GM12878 (cell line): Measurements from ENCODE around the gene FCGR3A. TPM values are rescaled to one million over a fixed set of nuclear protein-coding genes. Genes with fewer than 3 reads are reported as not detected.
A peak's percentile ranks its signal among the peaks of the same experiment; 100 is the strongest.
"Not testable (repeated sequence)": the region's sequence is repeated elsewhere in the genome, so short reads cannot be mapped to it uniquely, and the experiment has no call there.

Experiments
- ATAC-seq: fragments of 200-7000 bp; cut with Tn5 transposase; 3 replicates; pipeline ENCODE4 v1.9.1; 2020; ENCODE audit warnings: mild to moderate bottlenecking, moderate library complexity
- BruUV-seq: library from RNA; stranded (reverse); fragments of 400-500 nt; replicated peaks from 2 replicates; lab custom pipeline; 2021; lab: Mats Ljungman, UMichigan
- CTCF ChIA-PET: fragments of 300-600 bp; sonication (Branson Sonifier 250); formaldehyde crosslinking; extraction: SDS; loops from one replicate; lab custom pipeline; 2021; ENCODE audit warnings: inconsistent platforms; lab: Yijun Ruan, JAX
- POLR2A ChIA-PET: fragments of 350-600 bp; formaldehyde crosslinking; extraction: SDS; loops from one replicate; lab custom pipeline; 2021; ENCODE audit warnings: inconsistent platforms; lab: Charles Lee
- RAD21 ChIA-PET: fragments of 300-600 bp; sonication (Branson Sonifier 250); formaldehyde crosslinking; loops from one replicate; lab custom pipeline; 2023; ENCODE audit warnings: antibody characterized with exemption; ENCODE audit not compliant: unreplicated experiment; lab: Charles Lee
- SMC1A ChIA-PET: fragments of 300-600 bp; sonication (Branson Sonifier 250); formaldehyde crosslinking; loops from one replicate; lab custom pipeline; 2023; ENCODE audit not compliant: unreplicated experiment, uncharacterized antibody; lab: Charles Lee
- DNase-seq: peaks from one replicate; pipeline ENCODE4 v3.0.0-alpha.2; 2011; ENCODE audit warnings: low read depth, low spot score
- FAIRE-seq: peaks from 3 replicates; lab custom pipeline; 2011; peaks lifted over from hg19 to GRCh38; lab: Jason Lieb, UNC
- H2AFZ ChIP-seq: 2 replicates; pipeline ENCODE4 v1.6.0; 2011; ENCODE audit warnings: low read depth, low read length, control low read depth; ENCODE audit not compliant: control insufficient read depth
- H3K27ac ChIP-seq: 2 replicates; pipeline ENCODE4 v1.5.1; 2011; ENCODE audit warnings: control low read depth; ENCODE audit not compliant: control insufficient read depth, insufficient read depth
- H3K27me3 ChIP-seq, 2 experiments: replicated peaks in 1 of 2; 2 replicates each; pipeline versions ENCODE4 v1.6.0 to v1.6.1; 2011; ENCODE audit warnings: low read length in 1 of 2; ENCODE audit not compliant: control insufficient read depth in 2 of 2, insufficient read depth in 2 of 2
- H3K36me3 ChIP-seq, 2 experiments: 2 replicates each; pipeline ENCODE4 v1.5.1; 2011; ENCODE audit warnings: low read length in 1 of 2; ENCODE audit not compliant: control insufficient read depth in 2 of 2, insufficient read depth in 2 of 2
- H3K4me1 ChIP-seq: 2 replicates; pipeline ENCODE4 v1.6.1; 2011; ENCODE audit warnings: mild to moderate bottlenecking, low read length, moderate library complexity, mixed read lengths; ENCODE audit not compliant: control insufficient read depth, insufficient read depth
- H3K4me2 ChIP-seq: 2 replicates; pipeline ENCODE4 v1.6.0; 2011; ENCODE audit warnings: control low read depth; ENCODE audit not compliant: control insufficient read depth, insufficient read depth
- H3K4me3 ChIP-seq: fragments of 200-600 bp; sonication (generic); 2 replicates; pipeline ENCODE4 v1.5.1; 2016
- H3K79me2 ChIP-seq: 2 replicates; pipeline ENCODE4 v1.6.0; 2011; ENCODE audit warnings: low read length; ENCODE audit not compliant: control insufficient read depth, insufficient read depth
- H3K9ac ChIP-seq: 2 replicates; pipeline ENCODE4 v1.8.0; 2011; ENCODE audit warnings: low read length, control low read depth, mixed read lengths; ENCODE audit not compliant: control insufficient read depth, insufficient read depth
- H3K9me3 ChIP-seq: replicated peaks from 3 replicates; pipeline ENCODE4 v1.5.1; 2011; ENCODE audit warnings: mild to moderate bottlenecking, low read length; ENCODE audit not compliant: control insufficient read depth, insufficient read depth
- H4K20me1 ChIP-seq: 2 replicates; pipeline ENCODE4 v1.6.0; 2011; ENCODE audit not compliant: control insufficient read depth, insufficient read depth
- ATF2 ChIP-seq: IDR thresholded peaks from 2 replicates; pipeline ENCODE4 v1.6.1; 2012; ENCODE audit warnings: low read length, inconsistent platforms
- BCL11A ChIP-seq: IDR thresholded peaks from 2 replicates; pipeline ENCODE4 v1.6.1; 2011; ENCODE audit warnings: low read depth, low read length
- BHLHE40 ChIP-seq, 2 experiments: fragments of 450-650 bp in 1 of 2; IDR thresholded peaks; 2 replicates each; pipeline ENCODE4 v1.6.1; 2011 to 2017; ENCODE audit warnings: low read depth in 2 of 2, borderline replicate concordance in 1 of 2, improper control_type of control experiment in 1 of 2, low read length in 1 of 2, mild to moderate bottlenecking in 1 of 2
- CBFB ChIP-seq: IDR thresholded peaks from 2 replicates; pipeline ENCODE4 v1.6.1; 2016; ENCODE audit warnings: antibody characterized with exemption, low read depth
- CEBPB ChIP-seq, 2 experiments: fragments of 150-350 bp in 1 of 2; IDR thresholded peaks; 2 replicates each; pipeline ENCODE4 v1.6.1; 2012 to 2014; ENCODE audit warnings: low read depth in 2 of 2, low read length in 2 of 2, borderline replicate concordance in 1 of 2, inconsistent platforms in 1 of 2
- DPF2 ChIP-seq: fragments of 450-650 bp; IDR thresholded peaks from 2 replicates; pipeline ENCODE4 v1.6.1; 2017; ENCODE audit warnings: mild to moderate bottlenecking
- EED ChIP-seq: sonication (generic); IDR thresholded peaks from 2 replicates; pipeline ENCODE4 v1.6.1; 2016; ENCODE audit warnings: antibody characterized with exemption, low read depth
- GATAD2B ChIP-seq: fragments of 450-650 bp; conservative IDR thresholded peaks from 2 replicates; pipeline ENCODE4 v1.6.1; 2017; ENCODE audit warnings: low read depth, mild to moderate bottlenecking, moderate library complexity
- IKZF2 ChIP-seq, 2 experiments: fragments of 450-650 bp; IDR thresholded peaks; 2 replicates each; pipeline ENCODE4 v1.6.1; 2017; ENCODE audit warnings: mild to moderate bottlenecking in 2 of 2, moderate library complexity in 2 of 2
- JUNB ChIP-seq: IDR thresholded peaks from 2 replicates; pipeline ENCODE4 v1.6.1; 2016; ENCODE audit warnings: antibody characterized with exemption, mild to moderate bottlenecking
- MLLT1 ChIP-seq: fragments of 450-650 bp; IDR thresholded peaks from 2 replicates; pipeline ENCODE4 v1.6.1; 2016; ENCODE audit warnings: mild to moderate bottlenecking
- NR2F1 ChIP-seq: fragments of 450-650 bp; conservative IDR thresholded peaks from 2 replicates; pipeline ENCODE4 v1.6.1; 2017; ENCODE audit warnings: mild to moderate bottlenecking
- RCOR1 ChIP-seq: conservative IDR thresholded peaks from 2 replicates; pipeline ENCODE4 v1.6.1; 2012; ENCODE audit warnings: low read depth, low read length, improper control_type of control experiment
- RELA ChIP-seq: fragments of 450-650 bp; IDR thresholded peaks from 2 replicates; pipeline ENCODE4 v1.8.0; 2014; ENCODE audit warnings: borderline replicate concordance; ENCODE audit not compliant: partially characterized antibody
- RUNX3 ChIP-seq: IDR thresholded peaks from 2 replicates; pipeline ENCODE4 v1.6.1; 2012; ENCODE audit warnings: low read length, inconsistent platforms
- SRF ChIP-seq, 2 experiments: IDR thresholded peaks; 2 replicates each; pipeline ENCODE4 v1.6.1; 2011; ENCODE audit warnings: low read depth in 2 of 2, low read length in 2 of 2, mild to moderate bottlenecking in 1 of 2, moderate library complexity in 1 of 2
- STAT1 ChIP-seq: fragments of 450-650 bp; conservative IDR thresholded peaks from 2 replicates; pipeline ENCODE4 v1.6.1; 2014; ENCODE audit warnings: antibody characterized with exemption, mild to moderate bottlenecking
- TARDBP ChIP-seq: IDR thresholded peaks from 2 replicates; pipeline ENCODE4 v1.6.1; 2016; ENCODE audit warnings: borderline replicate concordance
- TBL1XR1 ChIP-seq: IDR thresholded peaks from 2 replicates; pipeline ENCODE4 v1.6.1; 2012; ENCODE audit warnings: low read depth, low read length, improper control_type of control experiment
- ZNF207 ChIP-seq: fragments of 450-650 bp; IDR thresholded peaks from 2 replicates; pipeline ENCODE4 v1.6.1; 2014; ENCODE audit warnings: antibody characterized with exemption, mild to moderate bottlenecking, borderline replicate concordance
- ZNF384 ChIP-seq: IDR thresholded peaks from 2 replicates; pipeline ENCODE4 v1.6.1; 2012; ENCODE audit warnings: low read depth, mild to moderate bottlenecking, low read length, improper control_type of control experiment, borderline replicate concordance
- ZSCAN29 ChIP-seq: fragments of 450-650 bp; IDR thresholded peaks from 2 replicates; pipeline ENCODE4 v1.6.1; 2017; ENCODE audit warnings: mild to moderate bottlenecking, moderate library complexity
- whole genome bisulfite sequencing: methylation state at CpG from one replicate; pipeline ENCODE4 v1.1.6; 2016; ENCODE audit warnings: low lambda C conversion rate; ENCODE audit not compliant: insufficient replicate concordance, insufficient coverage; ENCODE audit errors: missing lambda C conversion rate; 5-methylcytosine and 5-hydroxymethylcytosine counted together
- in situ Hi-C: fragments of 300-500 bp; cut with MboI; formaldehyde crosslinking; loops from 9 replicates; pipeline ENCODE4 v1.14.3; 2018; ENCODE audit warnings: mixed read lengths
- intact Hi-C: fragments of 100-400 bp; cut with micrococcal nuclease; formaldehyde crosslinking; loops from one replicate; pipeline ENCODE4 v1.14.2; 2022; ENCODE audit not compliant: unreplicated experiment
- polyA plus RNA-seq, 11 experiments: library from polyadenylated mRNA; depleted of rRNA in 4 of 11; unstranded in 6 of 11; stranded (reverse) in 5 of 11; fragments of >200 nt; fragmentation: Nextera tagmentation in 4 of 11; fragmentation: Illumina TruSeq in 1 of 11; extraction: Ambion mirVana in 4 of 11; extraction: Trizol in 1 of 11; gene quantifications; 1 replicate in 1 of 11; 2 replicates in 10 of 11; pipeline versions ENCODE4 v1.2.1 to v1.2.3, GENCODE V29; 2011 to 2016; ENCODE audit warnings: inconsistent platforms in 2 of 11, missing spikeins in 2 of 11, low read depth in 1 of 11
- total RNA-seq, 4 experiments: library from RNA; depleted of rRNA in 3 of 4; stranded (reverse); fragments of >200 nt in 3 of 4; fragmentation: Illumina TruSeq in 1 of 4; extraction: Trizol in 1 of 4; gene quantifications; 2 replicates each; pipeline versions ENCODE4 v1.2.1 to v1.2.3, GENCODE V29; 2013 to 2021

Gene FCGR3A
- total and polyA plus RNA-seq, 10 of the 15 experiments (the other 5 are each of a cell fraction or from before 2014, with no cell fraction given), result 0.09 to 0.10 TPM; not detected in 8

- peaks cover 19% of the 10 kb centered on the region for H3K4me1 ChIP-seq
- FAIRE-seq (peak; percentile 35), DNase-seq (peak; percentile 90), ATAC-seq (peak; percentile 82)
- H3K9ac ChIP-seq, result peak overlapping the region; percentile 49; the same call in 1 of the 2 replicates
- H3K9me3 ChIP-seq, in situ Hi-C loops, H4K20me1 ChIP-seq, H3K36me3 ChIP-seq, H3K27me3 ChIP-seq, H3K79me2 ChIP-seq: not testable (repeated sequence)
- intact Hi-C loops, result loop anchor here (5.0 to 10.0 kb wide), 3 partner anchors 82 to 205 kb away; partner anchors contain the start of gene DUSP12
- ChIA-PET RAD21 (interaction anchor here (0.7 to 1.8 kb wide), 6 partner anchors 34 to 202 kb away, joined by 3 to 8 read pairs (median 3); partner anchors contain the start of gene FCGR2A), CTCF (interaction anchor here (0.6 to 1.3 kb wide), 8 partner anchors 51 to 210 kb away, joined by 3 to 6 read pairs (median 4); partner anchors contain the start of gene DUSP12), SMC1A (interaction anchor here (0.5 to 1.5 kb wide), 4 partner anchors 8 to 333 kb away, joined by 3 to 15 read pairs (median 3); partner anchors contain the start of gene FCGR3A), POLR2A (interaction anchor here (0.9 kb wide), 1 partner anchor 83 kb away, joined by 3 read pairs; no protein-coding TSS in a partner anchor)
- TSS peak; percentile 93 for BruUV-seq
- under 1% methylated on average over 41 of the region's 41 CpGs for WGBS
- H2AFZ ChIP-seq, result peak overlapping the region; percentile 90
- H3K27ac ChIP-seq, result peak overlapping the region; percentile 60
- H3K4me2 ChIP-seq, result peak overlapping the region; percentile 86
- H3K4me3 ChIP-seq, result peak overlapping the region; percentile 82
- TF ChIP-seq ZNF384, result peak; percentile 83
- peak; percentile 87 for TF ChIP-seq GATAD2B
- TF ChIP-seq NR2F1, result peak; percentile 71
- TF ChIP-seq ATF2, result peak; percentile 80
- TF ChIP-seq SRF (IDR thresholded peaks at IDR 0.05; ENCODE audit: low read depth in 2 of 2, low read length in 2 of 2), result 0 out of 4 replicates have a peak, but pooled peaks of 1 of the 2 experiments have one; percentile 41
- peak; percentile 85 to 88 for TF ChIP-seq IKZF2 (IDR thresholded peaks at IDR 0.05)
- TF ChIP-seq TARDBP, result peak; percentile 99
- 0 out of 2 replicates have a peak, but pooled peaks have one; percentile 32 for TF ChIP-seq BCL11A
- peak; percentile 88 for TF ChIP-seq ZNF207
- TF ChIP-seq RCOR1, result 0 out of 2 replicates have a peak, but pooled peaks have one; percentile 81
- peak; percentile 82 for TF ChIP-seq TBL1XR1
- TF ChIP-seq CEBPB (IDR thresholded peaks at IDR 0.05; ENCODE audit: borderline replicate concordance in 1 of 2, low read depth in 2 of 2, low read length in 2 of 2), result peak in 1 of 2 experiments; percentile 85; a peak in 1 of 4 replicates
- TF ChIP-seq JUNB, result peak; percentile 73
- TF ChIP-seq EED, result peak; percentile 62; the same call in 1 of the 2 replicates
- TF ChIP-seq RUNX3, result peak; percentile 88
- 0 out of 2 replicates have a peak, but pooled peaks have one; percentile 44 for TF ChIP-seq STAT1
- peak; percentile 85 for TF ChIP-seq DPF2
- TF ChIP-seq BHLHE40 (IDR thresholded peaks at IDR 0.05; ENCODE audit: borderline replicate concordance in 1 of 2, low read depth in 2 of 2, low read length in 1 of 2), result peak; percentile 36 to 68
- peak; percentile 85 for TF ChIP-seq MLLT1
- peak; percentile 83 for TF ChIP-seq CBFB
- peak; percentile 95 for TF ChIP-seq ZSCAN29
- TF ChIP-seq RELA, result peak; percentile 65
These were observed 9.7 kb downstream of the FCGR3A start for GRCh38 chr1:161539731-161540569.
